CD4-positive, alpha-beta T cell (primary cell): ENCODE data around the gene PIK3R6. TPM values are rescaled to one million over a fixed set of nuclear protein-coding genes. Genes with fewer than 3 reads are reported as not detected.
A peak's percentile ranks its signal among the peaks of the same experiment; 100 is the strongest.

Experiments used
- ATAC-seq: fragments of 200-7000 bp; cut with Tn5 transposase; one replicate; pipeline ENCODE4 v1.10.0; 2022; ENCODE audit warnings: mild to moderate bottlenecking; ENCODE audit not compliant: poor library complexity
- CTCF ChIA-PET: fragments of 350-600 bp; sonication (Branson Sonifier 250); formaldehyde crosslinking; loops from one replicate; lab custom pipeline; 2021; ENCODE audit warnings: antibody characterized with exemption, inconsistent platforms; lab: Charles Lee
- POLR2A ChIA-PET: fragments of 350-600 bp; sonication (Branson Sonifier 250); formaldehyde crosslinking; loops from one replicate; lab custom pipeline; 2021; ENCODE audit warnings: antibody characterized with exemption, inconsistent platforms; lab: Charles Lee
- DNase-seq, 14 experiments: peaks; one replicate each; pipeline ENCODE4 v3.0.0-alpha.2; 2013 to 2020; ENCODE audit warnings: mixed read lengths in 2 of 14
- H3K27ac ChIP-seq, 2 donors: one replicate each; pipeline versions ENCODE4 v1.5.1 to v1.7.0; 2013; ENCODE audit warnings: low read length in 2 of 2, low read depth in 1 of 2, mild to moderate bottlenecking in 1 of 2
- H3K27me3 ChIP-seq, 2 experiments: 1 replicate in 1 of 2; 2 replicates in 1 of 2; pipeline versions ENCODE4 v1.6.1 to v1.7.0; 2013; ENCODE audit warnings: low read length in 2 of 2, control low read depth in 1 of 2, mild to moderate bottlenecking in 1 of 2, moderate library complexity in 1 of 2; ENCODE audit not compliant: insufficient read depth in 2 of 2, control insufficient read depth in 1 of 2
- H3K36me3 ChIP-seq: one replicate; pipeline ENCODE4 v1.6.1; 2013; ENCODE audit warnings: low read length, control low read depth; ENCODE audit not compliant: insufficient read depth
- H3K4me1 ChIP-seq: one replicate; pipeline ENCODE4 v1.6.1; 2013; ENCODE audit warnings: low read length, control low read depth; ENCODE audit not compliant: insufficient read depth
- H3K4me3 ChIP-seq: one replicate; pipeline ENCODE4 v1.5.1; 2013; ENCODE audit warnings: mild to moderate bottlenecking, low read length, moderate library complexity
- H3K9me3 ChIP-seq, 2 experiments: 1 replicate in 1 of 2; 2 replicates in 1 of 2; pipeline versions ENCODE4 v1.6.1 to v1.7.0; 2013; ENCODE audit warnings: low read length in 2 of 2, mild to moderate bottlenecking in 2 of 2, control low read depth in 1 of 2, moderate library complexity in 1 of 2; ENCODE audit not compliant: control insufficient read depth in 1 of 2, insufficient read depth in 1 of 2
- H3K27ac Mint-ChIP-seq: one replicate; pipeline ENCODE4 v1.8.0; 2020; ENCODE audit warnings: mixed read lengths
- H3K27me3 Mint-ChIP-seq: one replicate; pipeline ENCODE4 v1.8.0; 2021; ENCODE audit warnings: mixed read lengths
- H3K36me3 Mint-ChIP-seq: one replicate; pipeline ENCODE4 v1.8.0; 2021; ENCODE audit warnings: low read depth, mixed read lengths
- H3K4me1 Mint-ChIP-seq: one replicate; pipeline ENCODE4 v1.8.0; 2021; ENCODE audit warnings: low read depth, mixed read lengths
- H3K4me3 Mint-ChIP-seq: one replicate; pipeline ENCODE4 v1.8.0; 2020; ENCODE audit warnings: mild to moderate bottlenecking, mixed read lengths
- H3K9me3 Mint-ChIP-seq: one replicate; pipeline ENCODE4 v1.8.0; 2020; ENCODE audit warnings: mixed read lengths
- intact Hi-C, 2 experiments: fragments of 100-400 bp; cut with DNase I in 1 of 2; cut with micrococcal nuclease in 1 of 2; formaldehyde crosslinking; loops; one replicate each; pipeline versions ENCODE4 v1.15.1 to v1.9.0; 2023 to 2025; cut with DNase I, micrococcal nuclease
- total RNA-seq, 174 experiments: library from RNA in 2 of 174; stranded (reverse) in 2 of 174; gene quantifications; one replicate each; pipeline ENCODE4 v1.2.3 and lab custom pipeline; 2021 to 2026
- TF ChIP-seq, protein P1 (sequence below): fragments of 200-600 bp; IDR thresholded peaks from one replicate; pipeline ENCODE4 v1.8.0; 2022; ENCODE audit warnings: antibody characterized with exemption, mild to moderate bottlenecking

Gene PIK3R6
- total RNA-seq, 2 experiments from 2014 or later = 0.50 to 0.60 TPM

DNA sequence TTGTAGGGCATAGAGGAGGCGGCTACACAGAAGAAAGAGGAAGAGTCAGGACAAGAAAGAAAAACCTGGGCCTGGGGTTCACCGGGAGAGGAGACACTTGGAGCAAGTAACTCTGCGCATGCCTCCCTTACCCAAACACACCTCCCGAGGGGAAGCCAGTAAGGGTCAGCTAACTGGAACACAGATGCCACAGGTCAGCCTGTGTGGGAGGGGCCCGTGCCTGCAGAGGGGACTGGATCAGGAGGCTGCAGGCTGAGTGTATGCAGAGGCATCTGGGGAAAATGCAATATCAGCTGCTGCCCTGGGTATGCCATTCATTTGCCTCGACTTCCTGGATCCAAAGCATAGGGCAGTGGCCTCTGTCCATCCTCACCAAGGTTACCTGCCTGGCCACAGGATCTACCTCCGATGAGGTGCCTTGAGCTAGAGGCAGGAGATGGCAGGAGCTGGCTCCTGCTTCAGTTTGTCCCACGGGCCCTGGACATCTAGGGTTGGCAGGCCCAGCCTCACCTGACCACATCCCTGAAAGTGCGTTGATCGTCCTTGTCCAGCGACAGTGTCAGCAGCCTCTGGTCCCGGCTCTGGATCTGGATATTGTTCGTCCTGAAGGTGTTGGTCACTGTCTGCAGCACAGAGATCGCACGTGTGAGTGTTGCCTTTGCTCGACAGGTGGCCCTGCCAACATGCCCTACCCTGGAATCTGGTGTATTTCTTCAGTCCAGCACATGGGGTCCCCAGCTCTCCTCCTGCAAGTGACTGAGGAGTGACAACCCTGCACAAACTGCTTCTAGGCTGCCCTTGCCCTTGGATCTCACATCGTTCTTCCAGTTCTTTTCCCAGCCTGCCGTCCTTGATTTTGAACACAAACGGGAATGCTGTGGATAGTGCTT lies 63.7 kb downstream of the PIK3R6 start:
- ChIA-PET CTCF (interaction anchor here (1.6 kb wide), 1 partner anchor 18 kb away, joined by 3 read pairs; no protein-coding TSS in a partner anchor), POLR2A (no interaction called here)
- no peaks in the 10 kb centered on the region for H3K4me1 Mint-ChIP-seq
- no peak overlapping the region for H3K4me3 Mint-ChIP-seq
- Histone ChIP-seq H3K36me3 (no peaks in the 10 kb centered on the region), H3K9me3 (peaks cover 0 to 6% of the 10 kb centered on the region in 2 experiments), H3K27ac (no peak overlapping the region), H3K27me3 (no peaks in the 10 kb centered on the region), H3K4me1 (peaks cover 6% of the 10 kb centered on the region), H3K4me3 (no peak overlapping the region)
- no peak for ATAC-seq
- peaks cover 5% of the 10 kb centered on the region for H3K27me3 Mint-ChIP-seq
- no peak overlapping the region for H3K27ac Mint-ChIP-seq
- intact Hi-C loops = loop anchor here in 1 of 2 experiments (2.0 kb wide), 1 partner anchor 193 kb away; no protein-coding TSS in a partner anchor
- H3K36me3 Mint-ChIP-seq = peaks cover 15% of the 10 kb centered on the region
- peaks cover 5% of the 10 kb centered on the region for H3K9me3 Mint-ChIP-seq
- TF ChIP-seq, protein P1, sequence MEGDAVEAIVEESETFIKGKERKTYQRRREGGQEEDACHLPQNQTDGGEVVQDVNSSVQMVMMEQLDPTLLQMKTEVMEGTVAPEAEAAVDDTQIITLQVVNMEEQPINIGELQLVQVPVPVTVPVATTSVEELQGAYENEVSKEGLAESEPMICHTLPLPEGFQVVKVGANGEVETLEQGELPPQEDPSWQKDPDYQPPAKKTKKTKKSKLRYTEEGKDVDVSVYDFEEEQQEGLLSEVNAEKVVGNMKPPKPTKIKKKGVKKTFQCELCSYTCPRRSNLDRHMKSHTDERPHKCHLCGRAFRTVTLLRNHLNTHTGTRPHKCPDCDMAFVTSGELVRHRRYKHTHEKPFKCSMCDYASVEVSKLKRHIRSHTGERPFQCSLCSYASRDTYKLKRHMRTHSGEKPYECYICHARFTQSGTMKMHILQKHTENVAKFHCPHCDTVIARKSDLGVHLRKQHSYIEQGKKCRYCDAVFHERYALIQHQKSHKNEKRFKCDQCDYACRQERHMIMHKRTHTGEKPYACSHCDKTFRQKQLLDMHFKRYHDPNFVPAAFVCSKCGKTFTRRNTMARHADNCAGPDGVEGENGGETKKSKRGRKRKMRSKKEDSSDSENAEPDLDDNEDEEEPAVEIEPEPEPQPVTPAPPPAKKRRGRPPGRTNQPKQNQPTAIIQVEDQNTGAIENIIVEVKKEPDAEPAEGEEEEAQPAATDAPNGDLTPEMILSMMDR = no peak
- DNase-seq = peak in 2 of 14 experiments; percentile 6 to 14

DNA sequence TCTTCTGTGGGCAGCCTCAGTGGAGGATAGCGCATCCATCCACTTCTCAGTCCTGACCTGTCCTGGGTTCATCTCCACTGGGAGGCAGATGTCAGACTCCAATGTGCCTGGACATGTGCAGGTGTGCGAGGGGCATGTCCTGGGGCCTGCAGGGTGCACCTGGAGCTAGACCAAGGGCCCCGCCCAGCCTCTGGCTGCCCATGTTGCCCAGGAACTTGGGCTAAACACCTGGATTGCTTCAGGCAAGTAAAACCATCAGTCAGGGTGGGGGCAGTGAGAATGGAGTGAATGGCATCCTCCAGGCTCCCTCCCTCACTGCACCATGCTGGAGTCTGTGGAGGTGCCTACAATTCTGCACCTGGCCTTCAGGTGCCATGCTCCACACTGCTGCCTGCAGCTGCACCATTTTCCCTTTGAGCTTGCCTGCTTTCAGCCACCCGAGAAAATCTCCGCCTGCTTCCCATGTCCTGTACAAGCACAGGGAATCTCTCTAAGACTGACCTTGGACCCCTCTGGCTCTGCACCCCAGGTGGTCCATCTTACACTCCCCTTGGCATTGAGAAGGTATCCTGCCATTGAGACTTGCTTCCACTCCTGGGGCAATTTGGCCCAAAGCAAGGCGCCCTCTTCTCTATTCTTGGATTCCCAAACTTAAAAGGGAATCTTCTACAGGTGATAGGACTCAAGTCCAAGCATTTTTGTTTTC lies 66.2 kb downstream of the PIK3R6 start:
- no peak overlapping the region for H3K4me3 ChIP-seq
- no peak overlapping the region for H3K4me3 Mint-ChIP-seq
- H3K4me1 ChIP-seq = peaks cover 5% of the 10 kb centered on the region
- TF ChIP-seq, protein P1 = no peak
- no peaks in the 10 kb centered on the region for H3K9me3 Mint-ChIP-seq
- CTCF ChIA-PET = interaction anchor here (0.6 kb wide), 1 partner anchor 1760 kb away, joined by 4 read pairs; no protein-coding TSS in a partner anchor
- POLR2A ChIA-PET = no interaction called here
- no peaks in the 10 kb centered on the region for H3K4me1 Mint-ChIP-seq
- H3K27ac ChIP-seq = no peak overlapping the region
- no peak for DNase-seq
- no peaks in the 10 kb centered on the region for H3K9me3 ChIP-seq
- ATAC-seq = no peak
- intact Hi-C loops = no loop called here
- H3K27me3 Mint-ChIP-seq = peaks cover 5% of the 10 kb centered on the region
- H3K36me3 Mint-ChIP-seq = no peaks in the 10 kb centered on the region
- H3K27ac Mint-ChIP-seq = no peak overlapping the region
- H3K36me3 ChIP-seq = no peaks in the 10 kb centered on the region
- H3K27me3 ChIP-seq = no peaks in the 10 kb centered on the region

DNA sequence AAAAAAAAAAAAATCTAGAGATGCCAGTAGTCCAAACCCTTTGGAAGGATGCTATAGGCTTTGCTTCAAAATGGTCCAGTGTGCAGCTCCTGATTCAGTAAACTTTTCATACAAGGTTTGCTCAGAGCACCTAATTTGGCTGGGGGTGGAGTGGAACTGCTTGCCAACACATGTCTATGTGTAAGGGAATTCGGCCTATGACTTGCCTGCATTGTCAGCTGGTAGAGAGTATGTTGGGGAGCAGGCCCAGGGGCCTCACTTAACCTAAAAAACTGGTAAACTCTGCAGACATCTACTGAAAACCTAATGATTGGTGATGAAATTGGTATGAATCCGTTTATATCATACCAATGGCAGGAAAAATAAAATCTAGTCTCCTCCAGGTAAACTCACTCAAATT lies 66.8 kb downstream of the PIK3R6 start:
- intact Hi-C loops = no loop called here
- H3K27ac ChIP-seq = no peak overlapping the region
- H3K9me3 ChIP-seq = no peaks in the 10 kb centered on the region
- no peaks in the 10 kb centered on the region for H3K4me1 ChIP-seq
- POLR2A ChIA-PET = no interaction called here
- no peaks in the 10 kb centered on the region for H3K9me3 Mint-ChIP-seq
- no peak overlapping the region for H3K4me3 Mint-ChIP-seq
- H3K4me1 Mint-ChIP-seq = no peaks in the 10 kb centered on the region
- no peak for DNase-seq
- H3K4me3 ChIP-seq = no peak overlapping the region
- H3K27me3 Mint-ChIP-seq = peaks cover 5% of the 10 kb centered on the region
- no peaks in the 10 kb centered on the region for H3K36me3 Mint-ChIP-seq
- TF ChIP-seq, protein P1 = no peak
- H3K27ac Mint-ChIP-seq = no peak overlapping the region
- CTCF ChIA-PET = no interaction called here
- H3K27me3 ChIP-seq = no peaks in the 10 kb centered on the region
- no peak for ATAC-seq
- no peaks in the 10 kb centered on the region for H3K36me3 ChIP-seq
